GM21723 (cell line): Measurements from ENCODE around the gene TMA16.
"Not testable (repeated sequence)": the region's sequence is repeated elsewhere in the genome, so short reads cannot be mapped to it uniquely, and the experiment has no call there.

Experiments used
- ATAC-seq: cut with Tn5 transposase; IDR thresholded peaks from one replicate; pipeline ENCODE4 v1.9.1; 2021; ENCODE audit warnings: mild to moderate bottlenecking, moderate library complexity; ENCODE audit not compliant: unreplicated experiment

TMA16 gene

DNA sequence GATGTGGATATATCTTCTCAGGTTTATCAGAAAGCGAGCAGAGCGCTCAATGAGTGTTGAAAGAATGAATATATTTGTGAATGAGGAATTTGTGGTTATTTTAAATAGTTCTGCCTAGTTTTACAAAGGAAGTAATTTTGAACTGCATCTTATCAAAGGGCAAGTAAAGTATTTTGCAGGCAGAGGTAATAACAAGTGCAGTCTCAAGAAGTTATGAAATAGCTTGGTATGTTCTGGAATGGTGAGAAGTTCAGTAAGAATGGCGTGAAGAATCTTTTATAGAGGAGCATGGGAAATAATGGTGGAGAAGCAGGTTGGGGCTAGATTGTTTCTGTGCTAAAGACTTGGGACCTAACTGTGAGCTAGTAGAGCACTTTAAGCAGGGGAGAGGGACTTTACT, 10.9 kb downstream of the TMA16 start:
- no peak for ATAC-seq

DNA sequence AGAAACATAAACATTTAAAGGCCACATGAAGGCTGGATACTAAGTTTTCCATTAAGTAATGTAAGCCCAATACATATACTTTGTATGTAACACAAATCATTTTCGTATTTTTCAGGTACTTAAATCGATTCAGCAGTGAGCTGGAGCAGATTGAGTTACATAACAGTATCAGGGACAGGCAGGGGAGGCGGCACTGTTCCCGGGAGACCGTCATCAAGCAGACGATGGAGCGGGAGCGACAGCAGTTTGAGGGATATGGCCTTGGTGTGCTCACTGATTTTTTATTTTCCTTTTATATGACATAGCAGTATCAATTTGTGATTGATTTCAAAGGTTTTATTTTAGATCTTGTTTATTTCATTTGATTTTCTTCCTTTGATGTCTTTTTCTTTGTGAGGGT, 20.7 kb downstream of the TMA16 start:
- no peak for ATAC-seq

DNA sequence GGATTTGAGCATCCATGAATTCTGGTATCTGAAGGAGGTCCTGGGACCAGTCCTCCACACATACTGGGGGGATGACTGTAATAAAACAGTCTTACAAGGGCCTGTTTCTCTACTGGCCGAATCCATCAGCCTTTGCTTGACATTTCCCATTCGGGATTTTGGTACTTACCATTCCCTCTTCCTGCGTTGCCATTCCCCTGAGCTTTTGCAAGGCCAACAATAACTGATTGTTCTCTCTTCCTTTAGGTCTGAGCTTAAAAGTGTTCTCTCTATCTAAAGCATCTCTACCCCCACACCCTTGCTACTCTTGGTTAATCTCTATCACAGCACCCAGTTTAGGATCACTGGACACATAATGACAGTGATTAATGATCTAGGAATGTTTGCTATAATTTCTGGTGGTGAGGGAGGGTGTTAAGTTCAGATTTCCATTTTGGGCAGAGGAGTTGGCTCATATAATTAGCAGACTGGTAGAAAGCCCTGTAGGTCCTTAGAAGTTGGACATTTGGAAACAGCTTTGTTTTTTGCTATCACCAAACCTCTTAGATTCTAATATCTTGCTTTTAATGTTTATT, 29.4 kb downstream of the TMA16 start:
- ATAC-seq, result no peak

DNA sequence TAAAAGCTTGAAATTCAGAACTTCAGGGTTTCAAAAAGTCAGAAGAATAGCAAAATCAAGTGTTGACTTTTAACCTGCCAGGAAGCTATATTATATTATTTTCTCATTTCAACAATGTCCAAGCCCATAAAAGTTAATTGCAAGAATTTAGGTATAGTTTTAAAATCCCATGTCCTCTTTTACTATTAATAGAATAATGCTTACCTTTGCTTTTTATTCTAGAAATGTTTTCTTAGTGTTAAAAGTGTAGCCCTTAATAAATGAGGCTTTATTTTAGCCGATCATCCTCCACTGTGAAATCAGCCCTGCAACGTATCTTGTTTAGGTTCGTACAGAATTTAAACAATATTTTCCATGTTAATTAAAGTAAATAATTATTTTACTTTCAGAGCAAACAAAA, 31.5 kb downstream of the TMA16 start:
- no peak for ATAC-seq

DNA sequence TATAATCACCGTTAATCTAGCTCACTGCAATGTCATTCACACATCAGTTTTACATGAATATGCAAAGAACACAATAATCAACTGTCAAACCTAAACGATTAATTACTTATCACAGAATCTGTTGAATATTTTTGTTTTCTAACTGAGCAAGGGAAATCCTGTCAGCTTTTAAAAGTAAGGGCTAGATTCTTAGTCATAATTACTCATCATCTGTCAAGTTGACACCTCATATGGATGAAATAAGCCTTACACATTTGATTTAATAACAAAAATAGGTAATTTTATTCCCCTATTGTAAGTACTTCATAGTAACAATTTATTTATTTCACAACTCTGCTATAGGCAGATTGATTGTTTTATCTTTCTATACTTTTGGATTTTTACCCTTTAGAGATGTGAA, 32.7 kb downstream of the TMA16 start:
- no peak for ATAC-seq

DNA sequence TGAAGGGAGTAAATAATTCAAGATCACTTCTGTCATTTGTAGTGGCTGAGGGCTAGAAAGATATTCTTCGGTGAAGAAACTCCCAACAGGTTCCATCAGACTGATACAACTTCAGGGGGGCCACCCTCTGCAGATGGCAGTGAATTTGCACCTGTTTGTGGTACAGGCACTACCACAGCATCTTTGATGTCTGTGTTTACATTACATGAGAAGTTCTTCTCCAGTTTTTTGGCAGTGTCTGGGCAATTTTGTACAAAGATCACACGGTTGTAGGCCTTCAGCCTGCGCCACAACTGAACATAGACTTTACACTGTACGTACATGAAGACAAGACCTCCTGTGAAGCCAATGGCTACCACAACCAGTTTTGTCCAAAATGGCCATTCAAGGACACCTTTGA, 34.2 kb downstream of the TMA16 start:
- no peak for ATAC-seq

DNA sequence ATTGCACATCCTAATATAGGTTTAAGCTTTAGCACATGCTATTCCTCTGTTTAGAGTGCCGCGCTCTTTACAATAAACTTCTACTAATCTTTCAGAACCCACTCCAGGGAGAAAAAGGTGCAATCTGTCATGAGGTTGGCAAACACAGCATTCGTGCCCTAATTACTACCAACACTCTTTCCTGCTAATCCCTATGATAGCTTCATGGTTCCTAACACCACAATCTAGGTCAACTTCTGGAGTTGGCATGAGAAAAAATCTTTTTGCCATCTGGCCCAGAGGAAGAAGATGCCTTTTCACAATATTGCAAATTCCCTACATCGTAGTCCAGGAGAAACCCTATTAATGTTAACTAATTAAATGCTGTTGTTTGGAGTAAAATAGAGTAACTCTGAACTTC, 39.6 kb downstream of the TMA16 start:
- ATAC-seq, result no peak

DNA sequence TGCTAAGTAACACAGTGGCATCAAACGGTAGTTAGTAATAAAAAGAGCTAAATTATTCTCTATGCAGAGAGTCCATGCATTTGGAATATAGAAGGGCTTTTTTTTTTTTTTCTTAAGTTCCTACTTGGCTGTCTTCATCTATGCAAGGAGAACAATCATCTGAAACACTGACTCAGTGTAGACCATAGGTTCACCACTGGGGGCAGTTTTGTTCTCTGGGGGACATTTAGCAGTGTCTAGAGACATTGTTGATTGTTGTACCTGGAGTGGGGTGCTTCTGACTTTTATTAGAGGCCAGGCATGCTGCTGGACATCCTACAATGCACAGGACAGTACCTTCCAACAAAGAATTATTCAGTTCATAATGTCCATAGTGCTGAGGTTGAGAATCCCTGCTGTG, 41.2 kb downstream of the TMA16 start:
- ATAC-seq, result no peak

DNA sequence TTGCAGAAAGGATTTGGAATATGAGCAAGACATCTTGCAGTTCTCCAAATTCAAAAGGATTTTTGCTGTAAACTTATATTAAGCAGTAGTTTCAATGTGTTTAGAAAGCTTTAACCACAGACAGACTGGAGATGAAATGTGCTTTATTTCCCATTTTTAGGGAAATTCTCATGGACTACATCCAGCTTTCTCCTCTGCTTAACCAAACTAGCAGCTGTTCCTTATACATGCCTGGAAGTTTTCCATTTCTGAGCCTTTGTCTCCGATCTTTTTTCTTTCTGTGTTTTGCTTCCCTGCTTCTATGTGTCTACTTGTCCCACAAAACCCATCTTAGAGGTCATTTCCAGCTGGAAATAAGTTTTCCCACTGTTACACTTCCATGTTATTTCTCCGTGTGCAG, 41.6 kb downstream of the TMA16 start:
- ATAC-seq, result no peak

DNA sequence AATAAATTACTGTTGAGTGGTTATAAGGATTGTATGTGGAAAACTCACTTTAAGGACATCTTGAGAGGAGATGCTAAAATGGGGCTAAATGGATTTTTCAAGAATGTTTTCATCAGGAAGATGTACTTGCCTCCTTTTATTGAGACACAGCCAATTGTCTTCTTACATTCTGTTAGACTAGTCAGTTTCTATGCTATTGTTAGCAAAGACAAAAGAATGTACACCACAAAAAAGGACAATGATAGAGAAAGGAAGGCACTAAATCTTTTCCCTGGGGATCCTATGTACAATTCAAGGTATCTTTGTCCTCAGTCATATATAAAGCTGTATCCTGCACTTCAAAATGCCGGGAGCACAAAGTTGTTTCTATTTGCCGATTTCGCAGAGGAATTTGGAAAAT, 42.6 kb downstream of the TMA16 start:
- ATAC-seq, result no peak

DNA sequence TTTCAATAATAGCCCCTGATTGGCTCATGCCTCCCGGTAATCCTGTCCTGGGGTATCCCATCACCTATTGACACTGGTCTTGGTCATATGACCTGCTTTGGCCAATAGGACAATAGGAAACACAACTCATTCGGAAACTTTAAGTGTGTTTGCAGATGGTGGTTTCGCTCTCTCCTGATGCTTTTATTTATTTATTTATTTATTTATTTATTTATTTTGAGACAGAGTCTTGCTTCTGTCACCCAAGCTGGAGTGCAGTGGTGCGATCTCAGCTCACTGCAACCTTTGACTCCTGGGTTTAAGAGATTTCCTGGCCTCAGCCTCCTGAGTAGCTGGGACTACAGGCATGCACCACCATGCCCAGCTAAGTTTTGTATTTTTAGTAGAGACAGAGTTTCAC, 44.3 kb downstream of the TMA16 start:
- not testable (repeated sequence) for ATAC-seq

DNA sequence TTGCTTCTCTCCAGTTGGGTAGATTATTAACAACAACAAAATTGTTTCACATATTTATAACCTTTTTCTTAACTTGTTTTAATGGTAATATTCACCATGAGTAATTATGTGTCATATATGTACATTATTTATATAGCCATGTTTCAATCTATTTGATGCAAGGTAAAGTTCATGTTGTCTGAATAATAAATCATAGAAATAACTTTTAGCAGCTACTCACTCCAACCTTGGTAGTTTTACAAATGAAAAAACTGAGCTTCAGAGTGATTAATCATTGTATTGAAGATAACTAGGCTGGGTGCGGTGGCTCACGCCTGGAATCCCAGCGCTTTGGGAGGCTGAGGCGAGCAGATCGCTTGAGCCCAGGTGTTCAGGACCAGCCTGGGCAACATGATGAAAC, 46.0 kb downstream of the TMA16 start:
- ATAC-seq, result no peak

DNA sequence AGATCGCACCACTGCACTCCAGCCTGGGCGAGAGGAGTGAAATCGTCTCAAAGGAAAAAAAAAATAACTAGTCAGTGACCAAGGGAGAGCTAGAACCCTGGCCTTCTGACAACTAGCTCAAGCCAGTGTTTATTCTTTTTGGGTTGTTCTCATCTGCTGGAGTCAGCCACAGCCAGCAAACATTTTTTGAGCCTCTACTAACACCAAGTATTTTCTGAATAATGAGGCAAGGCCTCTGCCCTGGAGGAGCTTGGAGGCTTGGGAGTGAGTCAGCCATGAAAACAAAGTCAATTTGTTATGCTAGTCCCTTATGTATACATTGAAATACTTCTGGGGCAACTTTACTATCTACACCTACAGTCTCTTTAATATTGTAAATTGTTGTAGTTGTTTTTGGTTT, 46.5 kb downstream of the TMA16 start:
- no peak for ATAC-seq

DNA sequence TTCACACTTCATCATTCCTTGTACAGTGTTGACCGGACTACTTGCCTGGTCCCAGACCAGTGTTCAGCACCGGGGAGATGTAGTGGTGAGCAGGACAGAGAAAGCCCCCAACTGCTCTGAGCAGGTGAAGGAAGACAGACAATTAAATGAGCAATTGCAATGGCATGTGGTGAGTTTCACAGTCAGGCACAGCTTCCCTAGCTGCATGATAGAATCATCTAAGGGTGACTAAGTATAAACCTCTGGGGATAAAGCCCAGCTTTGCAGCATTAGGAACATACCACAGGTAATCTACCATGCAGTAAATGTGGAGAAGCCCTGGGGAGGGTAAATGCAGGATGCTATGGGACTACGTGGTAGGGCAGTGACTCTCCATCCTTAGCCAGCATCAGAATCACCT, 47.8 kb downstream of the TMA16 start:
- no peak for ATAC-seq

DNA sequence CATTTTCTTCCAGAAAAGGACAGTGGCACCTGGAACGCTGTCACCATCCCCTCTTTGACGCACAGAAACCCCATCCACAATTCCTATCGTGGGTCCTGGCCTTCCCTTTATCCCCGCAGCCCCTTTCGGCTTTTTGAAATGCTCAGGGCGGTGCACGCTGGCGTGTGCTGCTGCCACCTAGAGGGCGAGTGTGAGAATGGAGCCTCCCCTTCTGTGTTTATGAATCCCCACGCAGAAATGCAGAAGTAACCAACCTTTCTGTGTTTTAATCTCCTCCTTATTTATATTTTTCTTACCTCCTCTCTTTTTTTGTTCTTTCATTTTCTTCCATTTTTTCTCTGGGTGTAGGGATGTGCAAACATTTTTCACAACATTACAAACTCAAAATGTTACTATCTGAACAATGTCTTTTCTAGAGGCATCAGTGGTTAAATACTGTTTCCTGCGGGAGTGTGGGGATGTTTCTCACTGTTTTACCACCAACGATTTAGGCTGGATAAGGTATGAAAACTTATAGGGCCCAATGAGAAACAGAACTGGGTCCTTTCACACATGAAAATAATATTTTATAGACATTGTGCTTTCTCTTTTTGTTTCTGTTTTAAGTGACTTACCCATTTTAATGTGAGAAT, 50.0 kb downstream of the TMA16 start:
- peak; percentile 89 for ATAC-seq

DNA sequence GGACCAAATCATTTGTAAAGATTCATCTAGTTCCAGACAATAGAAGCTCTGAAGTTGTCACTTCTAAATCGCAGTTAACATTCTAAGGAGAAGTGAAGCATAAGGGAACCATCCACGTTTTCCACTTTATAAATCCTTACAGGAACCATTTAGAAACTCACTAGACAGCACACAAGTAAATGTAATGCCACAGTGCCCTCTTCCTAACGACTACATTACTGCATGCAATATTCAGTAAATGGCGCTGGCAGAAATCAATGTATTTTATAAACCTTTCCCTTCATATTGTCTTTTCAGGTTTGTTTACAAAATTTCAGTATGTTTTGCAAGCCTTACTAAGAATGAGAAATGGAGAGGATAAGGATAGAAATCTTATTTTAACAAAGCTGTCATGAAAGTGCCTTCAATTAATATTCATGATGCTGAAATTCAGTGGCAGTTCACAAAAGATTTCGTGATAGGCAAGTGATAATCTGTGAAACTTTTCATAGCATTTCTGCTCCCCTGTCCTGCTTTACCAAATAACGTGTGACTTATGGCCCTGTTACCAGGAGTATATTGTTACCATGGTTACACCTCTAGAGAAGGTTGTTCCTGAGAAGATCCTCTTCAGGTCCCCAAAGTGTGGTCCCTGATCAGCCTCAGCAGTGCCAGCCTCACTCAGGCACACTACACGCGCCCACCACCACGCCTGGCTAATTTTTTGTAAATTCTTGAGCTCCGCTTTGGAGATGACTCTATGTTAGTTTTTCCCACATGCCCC, 54.2 kb downstream of the TMA16 start:
- ATAC-seq, result peak; percentile 44

DNA sequence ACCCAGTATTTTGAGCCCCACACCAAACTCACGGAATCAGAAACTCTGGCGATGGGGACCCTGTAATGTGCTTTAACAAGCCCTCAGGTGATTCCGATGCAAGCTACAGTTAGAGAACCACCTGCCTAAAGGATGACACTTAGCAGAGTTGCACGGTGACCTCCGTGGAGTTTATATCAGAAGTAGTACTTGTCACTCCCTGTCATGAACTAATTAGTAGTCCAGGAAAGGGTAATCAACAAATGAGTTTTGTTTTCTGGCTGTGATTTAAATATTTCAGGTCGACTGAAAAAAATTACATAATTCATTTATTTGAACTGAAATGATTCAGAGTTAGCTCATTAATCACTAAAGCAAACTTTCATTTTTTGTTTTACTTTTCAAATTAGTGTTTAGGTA, 56.4 kb downstream of the TMA16 start:
- no peak for ATAC-seq

DNA sequence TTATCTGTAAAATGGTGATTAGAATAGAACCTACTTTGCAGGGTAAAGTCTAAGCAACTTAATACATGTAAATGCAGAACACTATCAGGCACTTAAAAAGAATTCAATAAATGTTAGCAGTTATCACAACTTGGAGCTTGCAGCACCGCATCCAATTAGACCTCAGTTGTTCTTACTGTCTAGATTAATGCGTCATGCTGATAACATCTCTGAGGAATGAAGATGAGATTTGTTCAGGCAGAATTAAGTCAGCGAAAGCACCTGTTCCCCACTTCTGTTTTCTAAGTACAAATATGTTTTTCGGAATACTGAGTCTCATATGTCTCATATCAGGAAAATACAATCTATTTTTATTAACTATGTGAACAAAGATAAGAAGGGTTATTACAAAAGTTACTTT, 58.7 kb downstream of the TMA16 start:
- ATAC-seq, result no peak

DNA sequence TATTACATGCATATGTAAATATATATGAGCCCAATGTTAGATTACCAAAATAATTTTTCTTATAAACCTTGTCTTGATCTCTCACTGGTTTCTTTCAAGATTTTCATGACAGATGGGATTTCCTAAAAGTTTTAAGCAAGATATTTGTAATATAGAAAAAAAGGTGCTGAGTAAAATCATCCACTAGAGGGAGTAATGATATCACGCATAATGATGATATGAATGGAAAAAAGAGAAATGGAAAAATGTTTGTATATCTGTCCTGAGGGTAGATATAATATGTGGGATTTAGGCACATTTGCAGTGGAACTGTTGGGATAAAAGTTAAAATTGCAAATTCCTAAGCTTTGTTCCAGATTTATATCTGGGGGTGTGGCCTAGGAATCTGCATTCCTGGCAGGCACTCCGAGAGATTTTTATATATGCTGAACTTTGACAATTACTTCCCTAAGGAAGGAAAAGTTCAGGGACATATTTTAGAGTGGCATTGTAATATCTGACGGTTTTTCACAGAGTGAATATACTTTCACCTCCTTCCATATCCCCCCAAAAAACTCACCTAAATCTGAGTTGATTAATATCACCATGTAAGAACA, 60.5 kb downstream of the TMA16 start:
- no peak for ATAC-seq

DNA sequence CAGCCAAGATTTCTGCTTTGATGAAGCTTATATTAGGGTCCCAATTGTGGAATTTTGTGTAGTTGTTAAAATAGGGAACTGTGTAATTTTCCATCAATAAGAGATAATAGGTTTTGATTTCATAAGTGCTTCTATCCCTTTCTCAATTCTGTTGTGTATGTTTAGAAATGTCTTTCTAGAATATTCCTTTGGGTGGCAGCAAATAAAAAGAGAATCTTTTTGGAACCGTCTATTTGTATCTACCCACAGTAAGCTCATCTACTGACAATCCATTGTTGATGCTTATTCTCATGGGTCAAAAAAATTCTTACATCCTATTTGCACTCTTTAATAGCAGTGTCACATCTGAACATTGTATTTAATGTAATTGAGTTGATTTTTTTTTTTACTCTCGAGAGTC, 61.7 kb downstream of the TMA16 start:
- ATAC-seq, result peak; percentile 50

DNA sequence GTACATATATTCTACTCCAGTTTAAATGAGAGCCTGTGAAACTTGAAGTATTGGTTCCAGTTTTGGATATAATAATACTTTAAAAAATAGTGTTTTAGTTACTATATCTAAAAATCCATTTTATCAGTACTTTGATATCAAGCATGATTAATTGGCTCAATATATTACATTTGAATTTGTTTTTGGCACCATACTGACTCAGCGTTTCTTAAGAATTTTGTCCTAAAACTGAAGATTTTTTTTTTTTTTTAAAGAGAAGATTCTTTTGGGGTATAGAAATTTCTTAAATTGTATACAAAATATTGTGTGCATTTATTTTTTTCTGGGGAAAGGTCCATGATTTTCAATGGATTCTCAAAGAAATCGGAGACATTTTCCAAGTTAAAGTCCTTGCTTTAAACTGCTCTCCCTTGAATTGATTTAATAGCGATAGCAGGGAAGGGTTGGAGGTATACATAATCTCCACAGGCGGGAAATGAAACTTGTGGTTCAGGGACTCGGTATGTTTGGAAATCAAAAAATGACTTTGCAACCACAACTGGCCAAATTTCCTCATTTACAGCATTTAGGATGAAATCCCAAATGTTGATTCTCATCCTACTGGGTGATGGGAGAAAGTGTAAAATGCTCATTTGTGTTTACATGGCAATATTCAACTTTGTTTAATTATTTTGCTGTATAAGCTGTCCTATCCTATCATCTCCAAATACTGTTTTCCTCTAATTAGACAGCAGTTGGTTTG, 62.3 kb downstream of the TMA16 start:
- no peak for ATAC-seq
